NCI-H146 treated with DMSO at 0.1 percent for 48 hours (cell line): ENCODE measurements around the gene PPIP5K2.
"Not testable (repeated sequence)": the region's sequence is repeated elsewhere in the genome, so short reads cannot be mapped to it uniquely, and the experiment has no call there.

ENCODE experiments used
- DNase-seq: peaks from one replicate; lab custom pipeline; 2025; ENCODE audit not compliant: unreplicated experiment; lab: John Stamatoyannopoulos, UW

The PPIP5K2 gene

DNA sequence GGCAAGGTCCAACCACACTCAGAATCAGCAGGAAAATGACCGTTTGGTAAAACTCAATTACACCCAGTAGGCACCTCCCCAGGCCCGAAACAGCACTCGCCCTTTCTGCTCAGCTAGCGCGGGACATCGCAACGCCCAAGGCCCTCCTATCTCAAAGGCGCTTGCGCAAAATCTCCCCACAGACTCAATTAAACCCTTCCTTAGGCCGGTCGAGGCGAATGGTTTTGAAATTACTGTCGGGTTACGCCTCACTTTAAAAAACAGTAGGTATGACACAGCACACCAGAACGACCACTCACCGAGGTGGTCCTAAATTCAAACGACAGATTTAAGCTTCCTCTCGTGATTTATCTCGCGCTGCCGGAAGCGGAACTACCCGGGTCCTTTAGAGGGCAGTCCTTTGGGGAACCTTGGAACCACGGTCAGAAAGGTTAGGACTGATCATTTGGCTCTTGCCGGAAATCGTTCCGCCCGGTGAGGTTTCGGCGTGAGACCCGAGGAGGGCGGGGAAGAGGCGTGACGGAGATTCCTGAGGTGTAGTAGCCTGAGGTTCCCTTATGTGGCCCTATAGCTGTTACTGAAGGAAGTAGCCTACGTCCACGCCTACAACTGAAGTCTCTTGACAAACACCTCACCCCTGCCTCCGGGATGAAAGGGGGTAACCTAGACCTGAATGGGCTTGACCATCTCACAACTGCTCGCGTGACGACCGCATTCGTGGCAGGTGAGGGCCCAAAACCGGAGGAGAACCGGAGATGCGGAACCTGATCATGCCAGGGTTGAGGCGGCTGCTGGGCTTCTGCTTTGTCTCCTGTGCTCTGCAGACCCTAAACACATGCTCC is at the start of gene PPIP5K2, which contains the start of gene GIN1:
TSS of gene PPIP5K2 (plus strand) at position 537 of the 842 bp plus-strand sequence. CDS start 9,289 bp downstream, outside the sequence.
TSS of gene GIN1 (minus strand) at position 374 of the 842 bp plus-strand sequence. CDS start 11,431 bp downstream, outside the sequence.
- DNase-seq, result peak; percentile 84

DNA sequence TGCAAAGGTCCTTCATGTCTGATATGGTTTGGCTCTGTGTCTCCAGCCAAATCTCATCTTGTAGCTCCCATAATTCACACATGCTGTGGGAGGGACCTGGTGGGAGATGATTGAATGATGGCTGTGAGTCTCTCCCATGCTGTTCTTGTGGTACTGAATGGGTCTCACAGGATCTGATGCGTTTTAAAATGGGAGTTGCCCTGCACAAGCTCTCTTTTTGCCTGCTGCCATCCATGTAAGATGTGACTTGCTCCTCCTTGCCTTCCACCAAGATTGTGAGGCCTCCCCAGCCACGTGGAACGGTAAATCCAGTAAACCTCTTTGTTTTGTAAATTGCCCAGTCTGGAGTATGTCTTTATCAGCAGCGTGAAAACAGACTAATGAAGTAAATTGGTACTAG is 46.6 kb upstream of the PPIP5K2 start:
- DNase-seq, result not testable (repeated sequence)

DNA sequence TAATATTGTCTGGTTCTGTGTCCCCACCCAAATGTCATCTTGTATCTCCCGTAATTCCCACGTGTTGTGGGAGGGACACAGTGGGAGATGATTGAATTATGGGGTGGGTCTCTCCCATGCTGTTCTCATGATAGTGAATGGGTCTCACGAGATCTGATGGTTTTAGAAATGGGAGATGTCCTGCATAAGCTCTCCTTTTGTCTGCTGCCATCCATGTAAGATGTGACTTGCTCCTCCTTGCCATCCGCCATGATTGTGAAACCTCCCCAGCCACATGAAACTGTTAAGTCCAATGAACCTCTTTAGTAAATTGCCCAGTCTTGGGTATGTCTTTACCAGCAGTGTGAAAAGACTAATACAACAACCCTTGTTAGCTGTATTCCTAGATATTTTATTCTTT is 44.7 kb upstream of the PPIP5K2 start:
- DNase-seq, result no peak

DNA sequence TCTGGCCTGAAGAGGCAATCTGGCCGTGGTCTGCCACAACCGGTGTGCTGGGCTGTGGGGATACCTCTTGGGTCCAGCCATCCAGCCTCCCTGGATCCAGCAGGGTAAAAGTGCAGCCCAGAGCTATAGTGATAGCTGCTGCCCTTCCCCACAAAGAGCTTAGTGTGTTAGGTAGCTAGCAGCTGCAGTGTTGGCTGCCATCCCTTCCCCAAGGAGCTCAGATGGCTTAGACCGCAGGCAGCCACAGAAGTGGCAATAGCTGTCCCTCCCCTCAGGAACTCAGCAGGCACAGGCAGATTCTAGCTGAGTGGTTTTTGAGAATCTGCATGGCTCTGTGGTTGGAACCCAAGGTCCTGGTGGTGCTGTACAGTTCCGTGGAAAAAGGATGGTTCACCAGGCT is 40.3 kb upstream of the PPIP5K2 start:
- no peak for DNase-seq

DNA sequence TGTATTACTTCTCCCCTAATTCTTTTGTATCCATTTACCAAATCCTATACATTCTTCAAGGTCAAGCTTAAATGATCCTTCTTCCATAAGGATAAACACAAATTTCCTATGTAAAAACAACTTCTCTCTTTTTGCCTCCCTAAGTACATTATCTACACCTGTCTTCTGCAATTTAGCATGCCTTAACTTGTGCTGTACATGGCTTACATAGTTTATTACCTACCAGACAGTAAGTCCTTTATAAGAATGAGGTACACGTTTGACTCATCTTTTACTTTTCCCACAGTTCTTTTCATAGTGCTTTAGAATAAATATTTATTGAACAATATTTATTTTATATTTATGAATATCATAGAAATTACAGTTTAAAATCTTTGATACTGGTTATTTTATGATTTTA is 33.6 kb upstream of the PPIP5K2 start:
- no peak for DNase-seq

DNA sequence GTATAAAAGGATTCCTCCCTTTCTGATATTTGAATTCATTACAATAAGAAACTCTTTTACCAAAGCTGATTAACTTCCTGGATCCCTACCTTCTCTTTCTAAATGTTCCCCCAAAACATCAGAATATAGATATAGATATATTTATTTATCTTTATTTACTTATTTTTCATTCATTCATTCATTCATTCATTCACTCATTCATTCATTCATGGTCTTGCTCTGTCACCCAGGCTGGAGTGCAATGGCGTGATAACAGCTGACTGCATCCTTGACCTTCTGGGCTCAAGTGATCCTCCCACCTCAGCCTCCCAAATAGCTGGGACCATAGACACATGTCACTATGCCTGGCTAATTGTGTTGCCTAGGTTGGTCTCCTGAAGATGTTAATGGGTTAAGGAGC is 30.8 kb upstream of the PPIP5K2 start:
- DNase-seq, result no peak

DNA sequence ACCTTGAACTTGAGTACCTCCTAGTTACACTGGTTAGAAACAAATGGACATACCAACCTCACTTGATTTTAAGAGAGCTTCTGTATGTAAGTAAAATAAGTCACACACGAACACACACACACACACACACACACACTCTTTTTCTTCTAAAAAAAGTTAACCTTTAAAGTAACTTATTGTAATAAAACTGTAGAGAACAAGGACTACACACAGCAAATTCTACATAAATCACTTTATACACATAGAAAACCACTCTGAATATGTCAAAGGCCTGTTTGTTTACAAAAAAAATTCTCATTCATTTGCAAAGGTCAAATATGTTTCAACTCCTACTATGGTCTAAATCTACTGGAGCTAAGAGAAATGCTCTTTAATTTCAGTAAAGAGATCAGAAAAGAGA is 29.3 kb upstream of the PPIP5K2 start:
- DNase-seq, result no peak

DNA sequence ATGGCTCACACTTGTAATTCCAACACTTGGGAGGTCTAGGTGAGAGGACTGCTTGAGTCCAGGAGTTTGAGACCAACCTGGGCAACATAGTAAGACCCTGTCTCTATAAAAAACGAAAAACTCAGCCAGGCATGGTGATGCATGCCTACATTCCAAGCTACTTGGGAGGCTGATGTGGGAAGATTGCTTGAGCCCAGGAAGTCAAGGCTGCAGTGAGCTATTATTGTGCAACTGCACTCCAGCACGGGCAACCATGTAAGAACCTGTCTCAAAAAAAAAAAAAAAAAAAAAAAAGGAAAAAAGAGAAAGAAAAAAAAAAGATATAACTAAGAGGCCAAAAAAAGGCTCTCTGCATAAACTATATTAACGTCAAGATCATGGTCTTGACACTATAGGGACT is 27.4 kb upstream of the PPIP5K2 start:
- no peak for DNase-seq

DNA sequence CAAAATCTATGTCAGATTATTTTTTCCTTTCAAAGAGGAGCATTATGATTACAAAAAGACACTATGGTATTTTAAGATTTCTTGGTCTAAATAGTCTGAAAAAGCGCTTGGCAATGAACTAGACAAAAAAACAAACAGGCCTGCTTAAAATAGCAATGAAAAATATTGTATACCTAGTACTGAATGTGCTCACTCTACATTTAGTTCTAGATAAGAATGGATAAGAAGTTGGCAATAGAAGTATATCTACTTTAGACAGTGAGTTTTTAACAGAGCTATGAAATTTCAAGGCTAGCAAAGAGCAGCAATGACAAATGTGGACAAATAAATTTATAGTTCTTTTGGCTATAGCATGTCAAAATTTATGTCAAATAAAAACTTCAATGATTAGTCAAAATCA is 26.4 kb upstream of the PPIP5K2 start:
- no peak for DNase-seq

DNA sequence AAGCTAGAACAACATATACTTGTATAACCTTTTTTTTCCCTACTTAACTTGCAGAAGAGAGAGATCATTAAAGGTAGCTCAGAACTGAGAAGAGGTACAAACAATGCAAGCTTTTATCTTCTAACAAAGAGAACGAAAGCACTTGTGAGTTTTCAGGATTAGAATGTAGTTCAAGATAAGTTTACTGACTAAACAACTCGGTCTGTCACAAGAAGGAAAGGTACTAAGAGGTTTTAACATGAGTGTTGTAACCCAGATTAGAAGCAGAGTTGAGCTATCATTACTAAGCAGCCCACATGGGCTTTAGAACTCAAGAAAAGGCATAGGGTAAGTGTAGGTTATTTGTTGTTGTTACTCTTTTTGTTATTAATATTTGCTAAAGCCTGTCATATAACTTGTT is 25.4 kb upstream of the PPIP5K2 start:
- no peak for DNase-seq

DNA sequence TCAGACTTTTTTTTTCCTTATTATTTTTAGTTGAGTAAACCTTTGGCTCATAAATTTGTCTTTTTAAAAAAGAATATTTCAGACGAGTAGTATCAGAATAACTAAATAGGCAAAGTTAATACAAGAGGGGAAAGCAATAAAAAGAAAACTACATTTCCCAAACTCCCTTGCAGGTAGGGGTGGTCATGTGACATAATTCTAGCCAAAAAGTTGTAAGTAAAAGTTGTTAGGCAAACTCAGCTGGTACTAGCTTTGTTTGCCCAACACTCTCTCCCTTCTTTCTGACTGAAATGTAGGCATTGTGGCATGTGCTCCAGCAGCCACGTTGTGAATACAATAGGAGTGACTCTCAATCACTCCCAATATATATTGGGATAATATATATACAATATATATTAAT is 21.1 kb upstream of the PPIP5K2 start:
- no peak for DNase-seq

DNA sequence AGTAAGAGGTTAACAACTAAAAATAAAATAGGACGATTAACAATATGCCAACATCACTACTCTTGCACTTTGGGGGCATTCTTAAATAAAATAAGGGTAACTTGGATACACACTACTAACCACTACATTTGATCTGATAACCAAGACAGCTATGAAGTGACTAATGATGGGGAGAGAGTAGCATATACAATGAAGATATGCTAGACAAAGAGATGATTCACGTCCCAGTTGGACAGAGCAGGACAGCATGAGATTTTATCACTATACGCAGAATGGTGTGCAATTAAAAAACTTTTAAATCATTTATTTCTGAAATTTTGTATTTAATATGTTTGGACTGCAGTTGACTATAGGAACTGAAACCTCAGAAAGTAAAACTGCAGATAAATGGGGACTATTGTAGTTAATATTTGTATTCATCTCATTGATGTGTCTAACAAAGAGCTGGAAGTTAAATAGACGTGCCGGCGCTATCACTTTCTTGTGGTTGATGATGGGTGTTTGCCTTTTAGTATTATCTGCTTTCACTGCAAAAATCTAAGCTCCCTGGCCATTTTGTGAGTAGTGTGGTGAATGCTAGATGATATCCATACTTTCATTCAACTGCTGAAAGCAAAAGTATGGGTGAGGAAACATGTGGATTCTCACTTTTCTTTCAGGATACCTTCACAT is 18.9 kb upstream of the PPIP5K2 start:
- DNase-seq, result no peak

DNA sequence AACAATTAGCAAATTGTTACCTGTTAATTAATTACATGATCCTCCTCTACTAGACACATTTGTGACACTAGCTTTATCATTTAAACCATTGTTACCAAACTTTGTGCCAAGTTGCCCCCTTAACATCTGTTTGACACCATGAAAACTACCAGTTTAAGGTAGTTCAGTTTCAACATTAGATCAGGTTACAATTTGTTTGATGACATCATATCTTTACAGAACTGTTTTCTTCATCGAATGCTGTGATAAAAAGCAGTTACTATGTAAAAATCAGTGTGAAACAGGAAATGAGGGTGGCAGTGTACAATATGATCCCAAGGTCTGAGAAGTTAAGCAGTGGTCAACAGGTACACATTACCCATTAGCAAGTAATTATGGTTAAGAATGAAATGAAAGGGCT is 17.9 kb upstream of the PPIP5K2 start:
- DNase-seq, result no peak

DNA sequence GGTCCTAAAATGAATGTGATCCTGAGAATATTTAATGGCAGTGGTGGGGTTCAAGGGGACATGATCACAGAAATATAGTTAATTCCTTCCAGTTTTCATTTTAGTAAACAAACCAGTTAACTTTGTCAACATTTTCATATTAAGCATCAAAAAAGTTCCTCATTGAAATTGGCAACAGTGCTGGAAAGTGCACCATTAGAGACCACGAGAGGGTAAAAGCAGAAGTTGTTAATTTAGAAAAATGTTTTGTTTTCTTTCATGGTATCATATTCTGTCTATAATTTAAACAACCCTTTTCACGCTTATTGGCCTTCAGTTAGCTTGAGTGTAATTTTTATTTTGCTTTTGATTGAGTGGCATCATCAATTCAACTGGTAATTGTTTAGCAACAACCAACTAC is 12.0 kb upstream of the PPIP5K2 start:
- no peak for DNase-seq

DNA sequence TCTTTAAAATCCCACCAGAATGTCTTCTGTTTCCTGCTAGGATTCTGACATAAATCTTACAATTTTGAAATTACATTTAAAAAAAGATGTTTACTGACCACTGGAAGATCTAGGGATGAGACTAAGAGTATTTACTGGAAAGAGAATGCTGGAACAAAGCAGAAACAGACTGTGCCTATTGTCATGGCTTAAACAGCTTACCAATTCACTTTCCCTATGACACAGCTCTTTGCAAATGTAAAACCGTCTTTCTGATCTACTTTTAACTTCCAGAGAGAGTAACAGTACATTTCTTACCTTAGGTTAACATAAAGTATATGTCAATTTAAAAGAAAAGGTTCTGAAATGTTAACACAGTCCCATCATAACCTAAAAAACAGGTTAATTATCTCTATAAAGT is 10.8 kb upstream of the PPIP5K2 start:
- no peak for DNase-seq

DNA sequence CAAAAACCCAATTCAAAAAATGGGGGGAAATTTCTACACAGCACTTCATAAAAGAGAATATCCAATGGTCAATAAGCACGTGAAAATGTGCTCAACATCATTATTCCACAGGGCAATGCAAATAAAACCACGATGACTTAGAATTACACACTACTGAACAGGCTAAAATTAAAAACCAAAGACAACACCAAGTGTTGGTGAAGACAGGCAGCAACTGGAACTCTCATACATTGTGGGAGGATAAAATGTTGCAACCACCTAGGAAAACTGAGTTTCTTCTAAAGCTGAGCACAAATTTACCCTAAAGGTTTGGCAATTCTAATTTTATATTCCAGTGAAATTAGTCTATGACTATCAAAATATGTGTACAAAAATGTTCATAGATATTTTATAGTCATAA is 9.7 kb upstream of the PPIP5K2 start:
- no peak for DNase-seq

DNA sequence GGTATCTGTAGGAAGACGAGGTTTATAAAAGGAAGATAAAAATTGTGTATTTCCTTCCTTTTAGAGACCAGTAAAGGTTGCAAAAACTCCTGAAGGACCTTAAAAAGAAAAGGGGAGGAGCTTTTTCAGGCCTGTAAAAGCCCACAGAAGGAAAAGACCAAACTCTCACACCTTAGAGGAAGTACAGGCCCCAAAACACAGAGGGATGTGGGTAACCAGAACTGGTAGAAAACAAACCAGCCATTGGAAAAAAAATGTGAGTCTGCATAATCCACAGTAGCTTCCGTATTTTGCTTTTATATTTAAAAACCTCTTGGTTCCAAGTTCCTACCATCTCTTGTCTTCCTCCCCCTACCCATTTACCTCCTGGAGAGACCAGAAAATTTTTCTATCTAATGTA is 8.6 kb upstream of the PPIP5K2 start:
- no peak for DNase-seq

DNA sequence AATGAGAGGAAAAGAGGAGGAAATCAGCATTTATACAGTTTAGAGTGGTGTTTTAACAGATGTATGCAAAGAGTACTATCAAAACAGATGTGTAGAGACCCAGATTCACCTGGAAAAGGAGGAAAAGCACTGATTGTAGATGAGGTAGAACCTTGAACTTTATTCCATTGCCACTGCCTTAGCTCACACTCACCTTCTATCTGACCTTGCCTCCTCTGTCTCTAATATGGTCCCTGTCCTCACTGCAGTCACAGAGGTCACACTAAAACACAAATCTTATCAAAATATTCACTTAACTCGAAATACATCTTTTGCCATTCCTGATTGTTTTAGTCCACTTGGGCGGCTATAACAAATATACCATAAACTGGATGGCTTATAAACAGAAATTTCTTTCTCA is 7.2 kb upstream of the PPIP5K2 start:
- no peak for DNase-seq

DNA sequence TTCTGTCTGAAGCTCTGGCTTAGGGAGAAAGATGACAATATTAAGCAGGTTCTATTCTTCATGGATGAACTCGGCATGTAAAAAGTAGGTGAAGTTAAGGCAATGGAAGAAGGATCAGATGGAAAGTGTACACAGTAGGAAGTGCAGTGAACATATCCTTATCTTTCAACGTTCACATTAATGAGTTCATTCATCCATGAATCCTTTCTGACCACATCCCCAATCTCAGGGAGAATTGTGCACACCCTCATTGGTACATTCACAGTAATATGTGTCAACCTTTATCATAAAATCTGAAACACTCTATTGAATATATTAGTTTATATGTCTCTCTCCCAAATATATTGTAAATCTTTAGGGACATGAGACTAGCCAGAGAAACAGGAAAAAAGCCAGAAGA is 5.7 kb upstream of the PPIP5K2 start:
- no peak for DNase-seq

DNA sequence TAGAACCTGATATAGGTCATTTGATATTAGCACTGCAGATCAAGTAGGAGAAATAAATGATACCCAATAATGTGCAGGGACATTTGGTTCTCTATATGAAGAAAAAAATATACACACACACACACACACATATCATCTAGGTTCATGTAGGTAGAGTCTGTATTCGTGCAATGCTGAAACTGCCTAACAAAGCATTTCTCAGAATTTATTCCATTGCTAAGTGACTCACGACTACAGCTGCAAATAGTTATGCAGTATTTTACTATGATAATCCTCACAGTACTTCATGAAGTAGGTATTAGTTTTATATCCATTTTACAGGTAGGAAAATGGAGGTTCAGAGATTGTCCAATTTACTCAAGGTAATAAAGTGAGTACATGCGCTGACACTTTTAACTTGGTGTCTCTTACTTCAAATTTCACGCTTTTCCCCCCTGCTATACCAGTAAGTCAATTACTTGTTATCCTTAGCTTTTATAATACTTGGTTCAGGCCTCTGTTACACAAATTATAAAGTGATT is 2.6 kb upstream of the PPIP5K2 start:
- DNase-seq, result no peak

DNA sequence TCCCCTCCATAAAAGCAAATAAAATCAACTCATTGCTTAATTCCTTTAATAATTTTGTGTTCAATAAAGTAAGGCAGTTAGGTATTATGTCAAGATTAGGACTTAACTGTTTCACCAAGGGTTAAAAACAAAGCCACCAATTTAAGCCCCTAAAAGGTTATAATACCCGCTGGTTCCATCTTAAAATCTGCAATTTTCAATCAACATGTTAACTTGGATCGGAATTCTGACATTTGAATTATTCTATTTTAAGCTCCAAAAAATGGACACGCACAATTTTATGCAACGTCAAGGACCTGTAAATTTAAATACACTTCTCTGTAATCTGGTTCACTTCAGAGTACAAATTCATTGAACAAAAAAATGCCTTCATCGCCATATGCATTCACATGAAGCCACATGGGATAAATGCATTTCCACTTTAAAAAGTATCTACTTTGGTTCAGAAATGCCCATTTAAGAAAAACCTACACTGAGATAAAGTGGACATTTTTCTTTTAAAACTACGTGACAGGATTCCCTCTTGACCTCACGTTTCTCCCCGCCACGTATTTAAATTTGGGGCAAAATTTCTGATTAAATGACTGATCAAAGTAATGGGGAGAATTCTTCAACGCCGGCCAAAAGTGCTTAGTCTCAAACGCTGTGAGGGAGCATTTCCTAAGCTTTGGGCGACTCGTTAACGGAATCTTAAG is 884 bp upstream of the PPIP5K2 start:
- no peak for DNase-seq
